Stimulated activated CD4-positive, alpha-beta T cell treated with anti-CD3 and anti-CD28 coated beads, Interleukin-15, amount 100 ng/mL, for 1 hour (primary cell): Measurements from ENCODE around the gene MITF.

Source experiments
- DNase-seq, 2 donors: peaks; one replicate each; pipeline ENCODE4 v3.0.0-alpha.2; 2020; ENCODE audit warnings: low read depth in 1 of 2, low spot score in 1 of 2

MITF gene

GRCh38 chr3:70000563-70001081 is 261.4 kb downstream of the MITF start:
- no peak for DNase-seq

GRCh38 chr3:70003119-70003518 is 263.9 kb downstream of the MITF start:
- no peak for DNase-seq

GRCh38 chr3:70006089-70006488 is 266.8 kb downstream of the MITF start:
- DNase-seq: no peak

- DNase-seq: no peak
These were observed 271.1 kb downstream of the MITF start for GRCh38 chr3:70010346-70010745.

- DNase-seq: no peak
These were observed 272.3 kb downstream of the MITF start for GRCh38 chr3:70011582-70011981.
